BJ (cell line): ENCODE measurements around the gene SLC7A8. TPM values are rescaled to one million over a fixed set of nuclear protein-coding genes. Genes with fewer than 3 reads are reported as not detected.

Experiments used
- CTCF ChIA-PET: fragments of 350-600 bp; formaldehyde crosslinking; extraction: SDS; loops from one replicate; lab custom pipeline; 2021; ENCODE audit warnings: antibody characterized with exemption, inconsistent platforms; lab: Yijun Ruan, JAX
- POLR2A ChIA-PET: fragments of 300-600 bp; sonication (Branson Sonifier 250); formaldehyde crosslinking; extraction: SDS; loops from one replicate; lab custom pipeline; 2021; ENCODE audit warnings: antibody characterized with exemption; lab: Charles Lee
- DNase-seq: peaks from one replicate; pipeline ENCODE4 v3.0.0-alpha.2; 2011; ENCODE audit warnings: low read depth
- H3K27me3 ChIP-seq: 2 replicates; pipeline ENCODE4 v1.6.0; 2011; ENCODE audit warnings: low read length; ENCODE audit not compliant: control insufficient read depth, insufficient read depth
- H3K36me3 ChIP-seq: 2 replicates; pipeline ENCODE4 v1.5.1; 2011; ENCODE audit warnings: low read length; ENCODE audit not compliant: control insufficient read depth, insufficient read depth
- H3K4me3 ChIP-seq: 2 replicates; pipeline ENCODE4 v1.5.1; 2011; ENCODE audit warnings: low read depth, mild to moderate bottlenecking, control low read depth, low read length
- polyA plus RNA-seq: library from polyadenylated mRNA; depleted of rRNA; stranded (reverse); fragments of >200 nt; gene quantifications from 2 replicates; pipeline ENCODE4 v1.2.3, GENCODE V29; 2011
- TF ChIP-seq, protein P1 (sequence below): IDR thresholded peaks from 2 replicates; pipeline ENCODE4 v1.5.1; 2011; ENCODE audit warnings: low read depth, mild to moderate bottlenecking, control low read depth, inconsistent platforms, low read length, moderate library complexity; ENCODE audit not compliant: insufficient read depth

Gene SLC7A8
- polyA plus RNA-seq, 1 experiment, result 4.6 TPM

- CTCF ChIA-PET, result interaction anchor here (0.6 to 3.2 kb wide), 6 partner anchors 10 to 111 kb away, joined by 3 to 9 read pairs (median 4); partner anchors contain the start of genes ACIN1 and C14orf119
- POLR2A ChIA-PET, result no interaction called here
- TF ChIP-seq, protein P1, sequence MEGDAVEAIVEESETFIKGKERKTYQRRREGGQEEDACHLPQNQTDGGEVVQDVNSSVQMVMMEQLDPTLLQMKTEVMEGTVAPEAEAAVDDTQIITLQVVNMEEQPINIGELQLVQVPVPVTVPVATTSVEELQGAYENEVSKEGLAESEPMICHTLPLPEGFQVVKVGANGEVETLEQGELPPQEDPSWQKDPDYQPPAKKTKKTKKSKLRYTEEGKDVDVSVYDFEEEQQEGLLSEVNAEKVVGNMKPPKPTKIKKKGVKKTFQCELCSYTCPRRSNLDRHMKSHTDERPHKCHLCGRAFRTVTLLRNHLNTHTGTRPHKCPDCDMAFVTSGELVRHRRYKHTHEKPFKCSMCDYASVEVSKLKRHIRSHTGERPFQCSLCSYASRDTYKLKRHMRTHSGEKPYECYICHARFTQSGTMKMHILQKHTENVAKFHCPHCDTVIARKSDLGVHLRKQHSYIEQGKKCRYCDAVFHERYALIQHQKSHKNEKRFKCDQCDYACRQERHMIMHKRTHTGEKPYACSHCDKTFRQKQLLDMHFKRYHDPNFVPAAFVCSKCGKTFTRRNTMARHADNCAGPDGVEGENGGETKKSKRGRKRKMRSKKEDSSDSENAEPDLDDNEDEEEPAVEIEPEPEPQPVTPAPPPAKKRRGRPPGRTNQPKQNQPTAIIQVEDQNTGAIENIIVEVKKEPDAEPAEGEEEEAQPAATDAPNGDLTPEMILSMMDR, result 0 out of 2 replicates have a peak, but pooled peaks have one; percentile 2
- Histone ChIP-seq H3K4me3 (no peak within 1 kb of the TSS), H3K36me3 (no peaks in the 10 kb centered on the region), H3K27me3 (no peaks in the 10 kb centered on the region; the same call in 1 of the 2 replicates)
- DNase-seq, result no peak
Observed at GRCh38 chr14:23104591-23105347, 78.7 kb downstream of the SLC7A8 start, which contains the start of gene CIROP. Gene CIROP (minus strand): TSS chr14:23104989. CDS start chr14:23104920, 69 bp downstream.

GRCh38 chr14:23104070-23104590 lies 79.3 kb downstream of the SLC7A8 start:
- TF ChIP-seq, protein P1, result no peak
- Histone ChIP-seq H3K36me3 (peaks cover under 1% of the 10 kb centered on the region; the same call in 1 of the 2 replicates), H3K27me3 (no peaks in the 10 kb centered on the region), H3K4me3 (no peak overlapping the region)
- no peak for DNase-seq
- ChIA-PET POLR2A (no interaction called here), CTCF (interaction anchor here (0.9 to 3.2 kb wide), 5 partner anchors 9 to 35 kb away, joined by 3 to 9 read pairs (median 4); partner anchors contain the start of genes ACIN1 and C14orf119)

- Histone ChIP-seq H3K36me3 (peaks cover 1% of the 10 kb centered on the region; the same call in 1 of the 2 replicates), H3K27me3 (no peaks in the 10 kb centered on the region), H3K4me3 (no peak overlapping the region)
- DNase-seq, result no peak
- CTCF ChIA-PET, result interaction anchor here (0.9 to 3.2 kb wide), 6 partner anchors 9 to 35 kb away, joined by 3 to 12 read pairs (median 6); partner anchors contain the start of genes ACIN1 and C14orf119
- POLR2A ChIA-PET, result no interaction called here
- TF ChIP-seq, protein P1, result no peak
Observed at GRCh38 chr14:23103581-23103980, 79.9 kb downstream of the SLC7A8 start.

GRCh38 chr14:23102801-23103200 lies 80.7 kb downstream of the SLC7A8 start:
- DNase-seq, result no peak
- CTCF ChIA-PET, result interaction anchor here (2.0 to 6.1 kb wide), 4 partner anchors 9 to 45 kb away, joined by 7 to 44 read pairs (median 18); partner anchors contain the start of gene CDH24
- Histone ChIP-seq H3K4me3 (no peak overlapping the region), H3K27me3 (no peaks in the 10 kb centered on the region), H3K36me3 (peaks cover 5% of the 10 kb centered on the region)
- POLR2A ChIA-PET, result no interaction called here
- TF ChIP-seq, protein P1, result no peak
